Psoas muscle (tissue), 8 donors: Measurements from ENCODE around the gene ATP6AP1. TPM values are rescaled to one million over a fixed set of nuclear protein-coding genes. Genes with fewer than 3 reads are reported as not detected.
A peak's percentile ranks its signal among the peaks of the same experiment; 100 is the strongest.

Source experiments
- ATAC-seq, 4 donors: fragments of 200-7000 bp; cut with Tn5 transposase; one replicate each; pipeline ENCODE4 v1.9.1; 2020; ENCODE audit warnings: moderate library complexity in 3 of 4, mild to moderate bottlenecking in 2 of 4
- DNase-seq, 2 donors: peaks; one replicate each; pipeline ENCODE4 v3.0.0-alpha.2; 2020
- H3K27ac ChIP-seq: fragments of 200-600 bp; one replicate; pipeline ENCODE4 v1.8.0; 2022
- H3K27me3 ChIP-seq, 3 donors: fragments of 200-600 bp in 1 of 3; one replicate each; pipeline versions ENCODE4 v1.6.1 to v1.8.0; 2013 to 2022; ENCODE audit warnings: low read length in 2 of 3, mild to moderate bottlenecking in 2 of 3, moderate library complexity in 1 of 3; ENCODE audit not compliant: insufficient read depth in 3 of 3
- H3K36me3 ChIP-seq, 2 donors: fragments of 200-600 bp in 1 of 2; one replicate each; pipeline versions ENCODE4 v1.6.1 to v1.8.0; 2013 to 2022; ENCODE audit warnings: low read depth in 1 of 2, mild to moderate bottlenecking in 1 of 2, moderate library complexity in 1 of 2; ENCODE audit not compliant: insufficient read depth in 1 of 2
- H3K4me1 ChIP-seq: fragments of 200-600 bp; one replicate; pipeline ENCODE4 v1.8.0; 2022
- H3K4me3 ChIP-seq: fragments of 200-600 bp; one replicate; pipeline ENCODE4 v1.8.0; 2022; ENCODE audit warnings: mild to moderate bottlenecking
- H3K9me3 ChIP-seq: fragments of 200-600 bp; one replicate; pipeline ENCODE4 v1.8.0; 2022
- WGBS, 3 donors: extraction: QIAGEN DNeasy Blood & Tissue Kit; methylation state at CpG; one replicate each; pipeline versions ENCODE4 v1.1.6 to v1.1.7; 2013; 5-methylcytosine and 5-hydroxymethylcytosine counted together
- intact Hi-C, 2 donors: fragments of 100-400 bp; cut with DNase I; formaldehyde crosslinking; loops; one replicate each; pipeline versions ENCODE4 v1.11.0 to v1.14.2; 2022
- long read RNA-seq, 2 donors: library from polyadenylated mRNA; unstranded; transcript quantifications; one replicate each; pipeline ENCODE4 v2.0.0, GENCODE V29; 2021
- polyA plus RNA-seq, 3 donors: library from polyadenylated mRNA; stranded (reverse); fragments of 200-250 nt; gene quantifications; one replicate each; pipeline ENCODE4 v1.2.3, GENCODE V29; 2013
- total RNA-seq, 4 donors: library from RNA; stranded (reverse); fragmentation: NEBNext Ultra II Directional in 2 of 4; extraction: Animal tissue kit (Norgen Biotek cat#: 25700) in 2 of 4; gene quantifications; one replicate each; pipeline versions ENCODE4 v1.2.1 to v1.2.4, GENCODE V29; 2021 to 2023
- TF ChIP-seq, protein P1 (sequence below): fragments of 200-600 bp; IDR thresholded peaks from one replicate; pipeline ENCODE4 v1.8.0; 2022; ENCODE audit warnings: antibody characterized with exemption
- donor health status: healthy with polysubstance abuse.
- donor health status: DM: no; HTN: no; CAD: no; lungs with moderate emphysema.
- donor health status: Bipolar disorder and iron deficiency.
- donor health status: healthy.
- donor health status: DM: yes; HTN: yes; CAD: no.
- donor health status: DM: no; HTN: no; CAD: no.
- donor health status: DM: no; HTN: no; CAD: no.
- donor health status: DM: yes; HTN: yes; CAD: no.

Gene ATP6AP1, protein sequence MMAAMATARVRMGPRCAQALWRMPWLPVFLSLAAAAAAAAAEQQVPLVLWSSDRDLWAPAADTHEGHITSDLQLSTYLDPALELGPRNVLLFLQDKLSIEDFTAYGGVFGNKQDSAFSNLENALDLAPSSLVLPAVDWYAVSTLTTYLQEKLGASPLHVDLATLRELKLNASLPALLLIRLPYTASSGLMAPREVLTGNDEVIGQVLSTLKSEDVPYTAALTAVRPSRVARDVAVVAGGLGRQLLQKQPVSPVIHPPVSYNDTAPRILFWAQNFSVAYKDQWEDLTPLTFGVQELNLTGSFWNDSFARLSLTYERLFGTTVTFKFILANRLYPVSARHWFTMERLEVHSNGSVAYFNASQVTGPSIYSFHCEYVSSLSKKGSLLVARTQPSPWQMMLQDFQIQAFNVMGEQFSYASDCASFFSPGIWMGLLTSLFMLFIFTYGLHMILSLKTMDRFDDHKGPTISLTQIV
- total RNA-seq (10 to 100 TPM; 34.1 to 38.6 (median 34.5) TPM), polyA plus RNA-seq (10 to 100 TPM; 28.3 to 37.1 (median 31.0) TPM)
- long read RNA-seq, donor 1, transcript ATP6AP1-201 (10 exons, 2,099 nt), result major isoform, 20 of 25 reads
- long read RNA-seq, donor 1, partial matches to known transcripts, result 4 of 25 reads
- long read RNA-seq, donor 1, other reads (novel, unspliced or antisense), result 0 of 25 reads
- long read RNA-seq, donor 2, transcript ATP6AP1-201 (10 exons, 2,099 nt), result major isoform, 60 of 69 reads
- long read RNA-seq, donor 2, partial matches to known transcripts, result 7 of 69 reads
- long read RNA-seq, donor 2, other reads (novel, unspliced or antisense), result 2 of 69 reads

DNA sequence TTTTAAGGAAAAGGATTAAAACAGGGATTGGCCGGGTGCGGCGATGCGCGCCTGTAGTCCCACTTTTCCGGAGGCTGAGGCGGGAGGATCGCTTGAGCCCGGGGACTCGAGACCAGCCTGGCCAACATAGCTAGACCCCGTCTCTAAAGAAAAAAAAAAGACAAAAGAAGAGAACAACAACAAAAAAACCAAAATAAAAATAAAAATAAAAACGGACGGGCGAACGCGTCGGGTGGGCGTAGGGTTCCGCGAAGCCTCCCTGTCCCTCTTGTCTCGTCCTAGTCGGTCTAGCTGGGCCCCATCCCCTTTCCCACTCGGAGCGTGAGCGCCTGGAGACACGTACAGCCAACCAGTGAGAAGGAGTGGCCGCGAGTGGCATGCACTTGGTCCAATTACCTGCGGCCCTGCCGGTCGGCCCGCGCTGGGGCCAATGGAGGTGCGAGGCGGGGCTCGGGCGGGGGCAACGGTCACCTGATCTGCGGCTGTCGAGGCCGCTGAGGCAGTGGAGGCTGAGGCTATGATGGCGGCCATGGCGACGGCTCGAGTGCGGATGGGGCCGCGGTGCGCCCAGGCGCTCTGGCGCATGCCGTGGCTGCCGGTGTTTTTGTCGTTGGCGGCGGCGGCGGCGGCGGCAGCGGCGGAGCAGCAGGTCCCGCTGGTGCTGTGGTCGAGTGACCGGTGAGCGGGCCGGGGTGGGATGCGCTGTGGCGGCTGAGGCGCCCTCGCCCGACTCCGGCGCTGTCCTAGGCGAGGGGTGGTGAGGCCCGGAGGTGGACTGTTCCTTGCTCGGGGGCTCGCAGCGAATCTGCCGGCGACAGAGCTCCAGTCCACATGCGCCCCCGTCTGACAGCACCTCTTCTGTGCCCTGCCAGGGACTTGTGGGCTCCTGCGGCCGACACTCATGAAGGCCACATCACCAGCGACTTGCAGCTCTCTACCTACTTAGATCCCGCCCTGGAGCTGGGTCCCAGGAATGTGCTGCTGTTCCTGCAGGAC lies at the start of gene ATP6AP1:
ATP6AP1 (plus strand) TSS at position 502 of the 996 bp plus-strand sequence; CDS start at position 518, 16 bp downstream.
- TF ChIP-seq, protein P1, sequence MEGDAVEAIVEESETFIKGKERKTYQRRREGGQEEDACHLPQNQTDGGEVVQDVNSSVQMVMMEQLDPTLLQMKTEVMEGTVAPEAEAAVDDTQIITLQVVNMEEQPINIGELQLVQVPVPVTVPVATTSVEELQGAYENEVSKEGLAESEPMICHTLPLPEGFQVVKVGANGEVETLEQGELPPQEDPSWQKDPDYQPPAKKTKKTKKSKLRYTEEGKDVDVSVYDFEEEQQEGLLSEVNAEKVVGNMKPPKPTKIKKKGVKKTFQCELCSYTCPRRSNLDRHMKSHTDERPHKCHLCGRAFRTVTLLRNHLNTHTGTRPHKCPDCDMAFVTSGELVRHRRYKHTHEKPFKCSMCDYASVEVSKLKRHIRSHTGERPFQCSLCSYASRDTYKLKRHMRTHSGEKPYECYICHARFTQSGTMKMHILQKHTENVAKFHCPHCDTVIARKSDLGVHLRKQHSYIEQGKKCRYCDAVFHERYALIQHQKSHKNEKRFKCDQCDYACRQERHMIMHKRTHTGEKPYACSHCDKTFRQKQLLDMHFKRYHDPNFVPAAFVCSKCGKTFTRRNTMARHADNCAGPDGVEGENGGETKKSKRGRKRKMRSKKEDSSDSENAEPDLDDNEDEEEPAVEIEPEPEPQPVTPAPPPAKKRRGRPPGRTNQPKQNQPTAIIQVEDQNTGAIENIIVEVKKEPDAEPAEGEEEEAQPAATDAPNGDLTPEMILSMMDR, result no peak
- Histone ChIP-seq H3K4me3 (peak within 1 kb of the TSS; percentile 81), H3K9me3 (no peaks in the 10 kb centered on the region), H3K27ac (peak within 1 kb of the TSS; percentile 80), H3K4me1 (no peaks in the 10 kb centered on the region), H3K36me3 (peaks cover 0 to 8% of the 10 kb centered on the region in 2 donors), H3K27me3 (no peaks in the 10 kb centered on the region)
- DNase-seq, result peak; percentile 94 to 96
- 7 to 40% (median 12%) methylated on average over 37 to 87 of the region's 87 CpGs for WGBS, 3 donors
- peak; percentile 98 to 99 (median 99) for ATAC-seq
- intact Hi-C loops, result no loop called here

DNA sequence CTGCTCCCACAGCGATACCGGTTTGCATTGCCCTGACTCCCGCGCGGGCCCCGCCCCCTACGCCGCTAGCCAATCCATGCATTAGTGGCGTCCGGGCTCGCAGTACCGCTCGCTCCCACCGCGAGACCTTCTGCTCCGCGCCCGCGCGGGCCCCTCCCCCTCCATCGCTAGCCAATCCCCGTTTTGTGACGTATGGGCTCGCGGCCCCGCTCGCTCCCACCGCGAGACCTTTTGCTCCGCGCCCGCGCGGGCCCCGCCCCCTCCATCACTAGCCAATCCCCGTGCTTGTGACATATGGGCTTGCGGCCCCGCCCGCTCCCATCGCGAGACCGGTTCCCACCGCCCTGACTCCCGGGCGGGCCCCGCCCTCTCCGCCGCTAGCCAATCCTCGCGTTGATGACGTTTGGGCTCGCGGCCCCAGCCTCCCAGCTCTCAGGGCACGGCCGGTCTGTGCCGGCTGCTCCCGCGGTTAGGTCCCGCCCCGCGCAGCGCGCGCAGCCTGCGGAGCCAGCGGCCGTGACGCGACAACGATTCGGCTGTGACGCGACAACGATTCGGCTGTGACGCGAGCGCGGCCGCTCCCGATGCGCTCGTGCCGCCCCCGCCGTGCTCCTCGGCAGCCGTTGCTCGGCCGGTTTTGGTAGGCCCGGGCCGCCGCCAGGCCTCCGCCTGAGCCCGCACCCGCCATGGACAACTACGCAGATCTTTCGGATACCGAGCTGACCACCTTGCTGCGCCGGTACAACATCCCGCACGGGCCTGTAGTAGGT lies 49.5 kb upstream of the ATP6AP1 start, which contains the start of gene EMD:
EMD (plus strand) TSS at position 497 of the 770 bp plus-strand sequence; CDS start at position 687, 190 bp downstream.
- 0 to 42% (median 0%) methylated on average over 50 to 102 of the region's 103 CpGs for WGBS, 3 donors
- Histone ChIP-seq H3K4me1 (peaks cover 3% of the 10 kb centered on the region), H3K27ac (peak within 1 kb of the TSS; percentile 95), H3K9me3 (no peaks in the 10 kb centered on the region), H3K4me3 (peak within 1 kb of the TSS; percentile 76), H3K36me3 (peaks cover 0 to 5% of the 10 kb centered on the region in 2 donors), H3K27me3 (no peaks in the 10 kb centered on the region)
- intact Hi-C loops, result no loop called here
- TF ChIP-seq, protein P1, result peak; percentile 9
- DNase-seq (peak; percentile 98), ATAC-seq (peak; percentile 87 to 90 (median 88))

DNA sequence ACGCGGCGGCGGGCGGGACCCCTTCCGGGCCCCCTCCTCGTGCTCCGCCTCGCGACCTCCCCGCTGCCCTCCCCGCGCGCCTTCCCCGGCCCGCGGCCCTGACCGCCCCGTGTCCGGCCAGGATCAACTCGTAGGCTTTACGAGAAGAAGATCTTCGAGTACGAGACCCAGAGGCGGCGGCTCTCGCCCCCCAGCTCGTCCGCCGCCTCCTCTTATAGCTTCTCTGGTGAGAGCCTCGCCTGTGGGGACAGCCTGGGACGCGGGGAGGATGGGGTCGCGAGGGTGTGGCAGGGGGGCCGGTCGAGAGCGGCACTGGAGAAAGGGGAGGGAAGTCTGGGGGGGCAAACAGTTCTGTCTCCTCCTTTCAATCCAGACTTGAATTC lies 48.9 kb upstream of the ATP6AP1 start:
- Histone ChIP-seq H3K27ac (peak overlapping the region; percentile 95), H3K36me3 (peaks cover 0 to 5% of the 10 kb centered on the region in 2 donors), H3K4me1 (no peaks in the 10 kb centered on the region), H3K9me3 (no peaks in the 10 kb centered on the region), H3K4me3 (peak overlapping the region; percentile 76), H3K27me3 (no peaks in the 10 kb centered on the region)
- DNase-seq (no peak), ATAC-seq (peak in 1 of 4 donors; percentile 1)
- 0 to 37% (median 1%) methylated on average over 2 to 38 of the region's 38 CpGs for WGBS, 3 donors
- TF ChIP-seq, protein P1, result no peak
- intact Hi-C loops, result no loop called here
